K562 (cell line): ENCODE data around the gene GPHA2. TPM values are rescaled to one million over a fixed set of nuclear protein-coding genes. Genes with fewer than 3 reads are reported as not detected.

Source experiments
- ARID2 ChIP-seq: fragments of 450-650 bp; IDR thresholded peaks from 2 replicates; pipeline ENCODE4 v1.6.1; 2017; ENCODE audit warnings: antibody characterized with exemption, mild to moderate bottlenecking
- ATF1 ChIP-seq, 2 experiments: fragments of 450-650 bp in 1 of 2; IDR thresholded peaks; 2 replicates each; pipeline ENCODE4 v1.6.1; 2016; ENCODE audit warnings: missing compliant biosample characterization in 1 of 2, missing genetic modification characterization in 1 of 2
- BRD9 ChIP-seq: fragments of 450-650 bp; IDR thresholded peaks from 2 replicates; pipeline ENCODE4 v1.6.1; 2018; ENCODE audit warnings: low read depth; ENCODE audit not compliant: partially characterized antibody
- CHD1 ChIP-seq: fragments of 200-600 bp; sonication (generic); IDR thresholded peaks from one replicate; pipeline ENCODE4 v1.6.1; 2012; ENCODE audit warnings: mild to moderate bottlenecking, moderate library complexity, low read length, inconsistent platforms
- CTBP1 ChIP-seq: fragments of 450-650 bp; IDR thresholded peaks from 2 replicates; pipeline ENCODE4 v1.6.1; 2016; ENCODE audit warnings: borderline replicate concordance
- CTCF ChIP-seq, 3 experiments: IDR thresholded peaks in 2 of 3; conservative IDR thresholded peaks in 1 of 3; 2 replicates each; pipeline ENCODE4 v1.5.1; 2011 to 2012; ENCODE audit warnings: low read length in 3 of 3, mild to moderate bottlenecking in 3 of 3, control low read depth in 2 of 3, improper control_type of control experiment in 1 of 3, inconsistent platforms in 1 of 3, low read depth in 1 of 3, mixed read lengths in 1 of 3, moderate library complexity in 1 of 3; ENCODE audit not compliant: insufficient read depth in 2 of 3
- HDAC8 ChIP-seq: fragments of 450-650 bp; IDR thresholded peaks from 2 replicates; pipeline ENCODE4 v1.6.1; 2016; ENCODE audit warnings: mild to moderate bottlenecking, missing genetic modification characterization, moderate library complexity, missing compliant biosample characterization
- SFPQ ChIP-seq: fragments of 200-400 bp; formaldehyde crosslinking; IDR thresholded peaks from 2 replicates; pipeline ENCODE4 v1.6.1; 2017; ENCODE audit warnings: mild to moderate bottlenecking, low read depth, low read length, moderate library complexity
- SIX5 ChIP-seq, 2 experiments: IDR thresholded peaks; 2 replicates each; pipeline ENCODE4 v1.6.1; 2011; ENCODE audit warnings: low read length in 2 of 2, borderline replicate concordance in 1 of 2, low read depth in 1 of 2, mild to moderate bottlenecking in 1 of 2, moderate library complexity in 1 of 2; ENCODE audit not compliant: insufficient read depth in 1 of 2
- SMARCA5 ChIP-seq: fragments of 450-650 bp; IDR thresholded peaks from 2 replicates; pipeline ENCODE4 v1.6.1; 2016
- TCF7L2 ChIP-seq: fragments of 150-350 bp; IDR thresholded peaks from 2 replicates; pipeline ENCODE4 v1.6.1; 2016; ENCODE audit warnings: low read depth, mild to moderate bottlenecking, low read length, moderate library complexity
- YY1 ChIP-seq, 3 experiments: IDR thresholded peaks; 2 replicates each; pipeline ENCODE4 v1.6.1; 2011; ENCODE audit warnings: low read length in 2 of 3, mild to moderate bottlenecking in 2 of 3, moderate library complexity in 2 of 3, borderline replicate concordance in 1 of 3, control low read depth in 1 of 3, low read depth in 1 of 3; ENCODE audit not compliant: insufficient read depth in 3 of 3, insufficient replicate concordance in 2 of 3, control insufficient read depth in 1 of 3, insufficient read length in 1 of 3; ENCODE audit errors: extremely low read depth in 1 of 3
- ZNF3 ChIP-seq: fragments of 250-450 bp; sonication (Bioruptor Pico); IDR thresholded peaks from 2 replicates; pipeline ENCODE4 v1.5.0; 2021; ENCODE audit warnings: mild to moderate bottlenecking, moderate library complexity
- polyA plus RNA-seq, 8 experiments: library from polyadenylated mRNA; depleted of rRNA in 4 of 8; stranded (reverse) in 5 of 8; unstranded in 3 of 8; fragments of >200 nt; fragmentation: Nextera tagmentation in 2 of 8; fragmentation: Illumina TruSeq in 1 of 8; extraction: Ambion mirVana in 2 of 8; extraction: Trizol in 1 of 8; gene quantifications; 2 replicates each; pipeline versions ENCODE4 v1.2.1 to v1.2.3, GENCODE V29; 2011 to 2014; ENCODE audit warnings: inconsistent platforms in 1 of 8, missing spikeins in 1 of 8
- total RNA-seq, 7 experiments: library from RNA; depleted of rRNA in 6 of 7; stranded (reverse); fragments of >200 nt in 6 of 7; fragmentation: Illumina TruSeq in 2 of 7; extraction: Trizol in 2 of 7; gene quantifications; 2 replicates each; pipeline versions ENCODE4 v1.2.1 to v1.2.3, GENCODE V29; 2011 to 2021; ENCODE audit warnings: low replicate concordance in 1 of 7
- TF ChIP-seq, protein P1 (sequence below): fragments of 450-650 bp; IDR thresholded peaks from 2 replicates; pipeline ENCODE4 v1.6.1; 2017; ENCODE audit warnings: antibody characterized with exemption
- TF ChIP-seq, protein P2 (sequence below): fragments of 450-650 bp; formaldehyde crosslinking; conservative IDR thresholded peaks from 2 replicates; pipeline ENCODE4 v1.4.0; 2022; ENCODE audit warnings: mild to moderate bottlenecking, missing genetic modification characterization
- TF ChIP-seq, protein P3 (sequence below): fragments of 450-650 bp; formaldehyde crosslinking; IDR thresholded peaks from 2 replicates; pipeline ENCODE4 v1.4.0; 2020; ENCODE audit warnings: mild to moderate bottlenecking, moderate library complexity

Gene GPHA2
- total and polyA plus RNA-seq, 9 of the 15 experiments (the other 6 are each of a cell fraction or from before 2014, with no cell fraction given), result 0.17 to 0.22 TPM; not detected in 7

- TF ChIP-seq, protein P1, sequence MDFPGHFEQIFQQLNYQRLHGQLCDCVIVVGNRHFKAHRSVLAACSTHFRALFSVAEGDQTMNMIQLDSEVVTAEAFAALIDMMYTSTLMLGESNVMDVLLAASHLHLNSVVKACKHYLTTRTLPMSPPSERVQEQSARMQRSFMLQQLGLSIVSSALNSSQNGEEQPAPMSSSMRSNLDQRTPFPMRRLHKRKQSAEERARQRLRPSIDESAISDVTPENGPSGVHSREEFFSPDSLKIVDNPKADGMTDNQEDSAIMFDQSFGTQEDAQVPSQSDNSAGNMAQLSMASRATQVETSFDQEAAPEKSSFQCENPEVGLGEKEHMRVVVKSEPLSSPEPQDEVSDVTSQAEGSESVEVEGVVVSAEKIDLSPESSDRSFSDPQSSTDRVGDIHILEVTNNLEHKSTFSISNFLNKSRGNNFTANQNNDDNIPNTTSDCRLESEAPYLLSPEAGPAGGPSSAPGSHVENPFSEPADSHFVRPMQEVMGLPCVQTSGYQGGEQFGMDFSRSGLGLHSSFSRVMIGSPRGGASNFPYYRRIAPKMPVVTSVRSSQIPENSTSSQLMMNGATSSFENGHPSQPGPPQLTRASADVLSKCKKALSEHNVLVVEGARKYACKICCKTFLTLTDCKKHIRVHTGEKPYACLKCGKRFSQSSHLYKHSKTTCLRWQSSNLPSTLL, result no peak
- TF ChIP-seq HDAC8 (tag), result 0 out of 2 replicates have a peak, but pooled peaks have one; percentile 28
- TF ChIP-seq SFPQ, result no peak
- TF ChIP-seq, protein P2, sequence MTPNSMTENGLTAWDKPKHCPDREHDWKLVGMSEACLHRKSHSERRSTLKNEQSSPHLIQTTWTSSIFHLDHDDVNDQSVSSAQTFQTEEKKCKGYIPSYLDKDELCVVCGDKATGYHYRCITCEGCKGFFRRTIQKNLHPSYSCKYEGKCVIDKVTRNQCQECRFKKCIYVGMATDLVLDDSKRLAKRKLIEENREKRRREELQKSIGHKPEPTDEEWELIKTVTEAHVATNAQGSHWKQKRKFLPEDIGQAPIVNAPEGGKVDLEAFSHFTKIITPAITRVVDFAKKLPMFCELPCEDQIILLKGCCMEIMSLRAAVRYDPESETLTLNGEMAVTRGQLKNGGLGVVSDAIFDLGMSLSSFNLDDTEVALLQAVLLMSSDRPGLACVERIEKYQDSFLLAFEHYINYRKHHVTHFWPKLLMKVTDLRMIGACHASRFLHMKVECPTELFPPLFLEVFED, result 0 out of 2 replicates have a peak, but pooled peaks have one; percentile 38
- TF ChIP-seq CHD1, result no peak
- TF ChIP-seq, protein P3, sequence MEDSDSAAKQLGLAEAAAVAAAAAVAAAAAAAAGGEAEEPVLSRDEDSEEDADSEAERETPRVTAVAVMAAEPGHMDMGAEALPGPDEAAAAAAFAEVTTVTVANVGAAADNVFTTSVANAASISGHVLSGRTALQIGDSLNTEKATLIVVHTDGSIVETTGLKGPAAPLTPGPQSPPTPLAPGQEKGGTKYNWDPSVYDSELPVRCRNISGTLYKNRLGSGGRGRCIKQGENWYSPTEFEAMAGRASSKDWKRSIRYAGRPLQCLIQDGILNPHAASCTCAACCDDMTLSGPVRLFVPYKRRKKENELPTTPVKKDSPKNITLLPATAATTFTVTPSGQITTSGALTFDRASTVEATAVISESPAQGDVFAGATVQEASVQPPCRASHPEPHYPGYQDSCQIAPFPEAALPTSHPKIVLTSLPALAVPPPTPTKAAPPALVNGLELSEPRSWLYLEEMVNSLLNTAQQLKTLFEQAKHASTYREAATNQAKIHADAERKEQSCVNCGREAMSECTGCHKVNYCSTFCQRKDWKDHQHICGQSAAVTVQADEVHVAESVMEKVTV (CRISPR knock-in tag), result peak; percentile 82
- TF ChIP-seq BRD9, result no peak
- 0 out of 2 replicates have a peak, but pooled peaks have one; percentile 9 for TF ChIP-seq ZNF3 (CRISPR knock-in tag)
- TF ChIP-seq SIX5 (IDR thresholded peaks at IDR 0.05; ENCODE audit: borderline replicate concordance in 1 of 2, insufficient read depth in 1 of 2, low read depth in 1 of 2, low read length in 2 of 2), result no peak
- peak; percentile 57; the same call in 1 of the 2 replicates for TF ChIP-seq CTBP1
- peak in 1 of 3 experiments; percentile 52 for TF ChIP-seq YY1 (IDR thresholded peaks at IDR 0.05; ENCODE audit: borderline replicate concordance in 1 of 3, control insufficient read depth in 1 of 3, extremely low read depth in 1 of 3, insufficient read depth in 3 of 3, insufficient read length in 1 of 3, insufficient replicate concordance in 2 of 3, low read depth in 1 of 3, low read length in 2 of 3)
- TF ChIP-seq ATF1 (CRISPR knock-in tag; IDR thresholded peaks at IDR 0.05), result no peak
- TF ChIP-seq ATF1 (tag; IDR thresholded peaks at IDR 0.05), result 0 out of 2 replicates have a peak, but pooled peaks have one; percentile 19
- 0 out of 2 replicates have a peak, but pooled peaks have one; percentile 20 for TF ChIP-seq SMARCA5
- TF ChIP-seq CTCF (IDR thresholded peaks at IDR 0.05 in 2 of 3, conservative IDR thresholded peaks at IDR 0.05 in 1 of 3; ENCODE audit: insufficient read depth in 2 of 3, low read depth in 1 of 3, low read length in 3 of 3), result peak; percentile 92 to 97 (median 95)
- no peak for TF ChIP-seq TCF7L2
- TF ChIP-seq ARID2, result peak; percentile 95
These were observed 41.5 kb downstream of the GPHA2 start (continued) for GRCh38 chr11:64894070-64894811.
